ENCODE measurements around the gene CENPN.

CENPN gene

DNA sequence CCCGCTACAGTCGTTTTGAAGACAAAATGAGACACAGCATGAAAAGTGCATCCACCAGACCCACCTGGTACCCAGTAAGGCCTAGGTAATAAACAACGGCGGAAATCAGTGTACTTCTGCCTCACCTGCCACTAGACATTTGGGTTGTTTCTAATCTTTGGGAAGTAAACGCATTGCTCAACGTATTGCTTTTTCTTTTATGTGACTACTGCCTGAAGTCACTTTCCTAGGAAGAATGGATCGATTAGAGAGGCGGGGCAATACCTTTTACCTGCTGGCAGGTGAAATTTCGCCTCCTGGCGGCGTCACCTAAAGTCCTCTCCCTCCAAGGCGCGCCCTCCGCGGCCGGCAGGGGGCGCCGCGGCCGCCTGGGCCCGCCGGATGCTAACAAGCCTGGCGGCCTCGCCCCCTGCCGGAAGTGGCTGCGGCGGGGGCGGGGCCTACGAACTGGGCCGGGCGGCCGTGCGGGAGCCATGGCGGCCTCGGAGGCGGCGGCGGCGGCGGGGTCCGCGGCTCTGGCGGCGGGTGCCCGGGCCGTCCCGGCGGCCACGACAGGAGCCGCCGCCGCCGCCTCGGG is 28.5 kb downstream of the CENPN start, which contains the start of gene ATMIN:
Gene ATMIN (plus strand): TSS at position 445 of the 577 bp plus-strand sequence. CDS start 29 bp downstream, at position 474.
- peak; percentile 90 for DNase-seq
- ATAC-seq: peak; percentile 94

DNA sequence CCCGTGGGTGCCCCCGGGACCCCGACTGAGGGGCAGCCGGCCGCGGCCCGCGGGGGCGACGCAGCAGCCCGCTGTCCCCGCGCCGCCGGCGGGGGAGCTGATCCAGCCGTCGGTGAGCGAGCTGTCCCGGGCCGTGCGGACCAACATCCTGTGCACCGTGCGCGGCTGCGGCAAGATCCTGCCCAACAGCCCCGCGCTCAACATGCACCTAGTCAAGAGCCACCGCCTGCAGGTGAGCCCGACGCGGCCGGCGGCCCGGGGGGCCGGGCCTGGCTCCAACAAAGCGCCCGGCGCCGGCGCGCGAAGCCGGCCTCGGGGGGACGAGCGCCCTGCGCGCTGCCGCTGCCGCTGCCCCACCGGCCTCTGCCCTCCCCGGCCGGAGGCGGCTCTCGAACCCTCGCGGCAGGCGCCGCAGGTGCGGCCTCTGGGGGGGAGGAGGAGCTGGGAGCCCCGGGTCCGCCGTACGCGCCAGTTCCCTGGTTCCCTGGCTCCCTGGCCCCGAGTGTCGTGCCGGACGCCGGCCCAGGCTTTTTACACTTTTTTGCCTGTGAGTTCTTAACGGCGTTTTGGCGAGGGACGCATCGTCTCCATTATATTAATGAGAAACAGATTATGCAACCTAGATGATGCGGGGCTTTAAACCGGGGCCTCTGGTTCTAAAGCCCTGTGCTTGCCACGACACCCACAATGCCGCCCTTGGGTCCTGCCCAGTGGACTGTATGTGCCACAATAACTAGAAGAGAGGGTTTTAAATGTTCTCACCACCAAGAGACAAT is 29.1 kb downstream of the CENPN start:
- ATAC-seq (peak; percentile 73), DNase-seq (peak; percentile 48)

DNA sequence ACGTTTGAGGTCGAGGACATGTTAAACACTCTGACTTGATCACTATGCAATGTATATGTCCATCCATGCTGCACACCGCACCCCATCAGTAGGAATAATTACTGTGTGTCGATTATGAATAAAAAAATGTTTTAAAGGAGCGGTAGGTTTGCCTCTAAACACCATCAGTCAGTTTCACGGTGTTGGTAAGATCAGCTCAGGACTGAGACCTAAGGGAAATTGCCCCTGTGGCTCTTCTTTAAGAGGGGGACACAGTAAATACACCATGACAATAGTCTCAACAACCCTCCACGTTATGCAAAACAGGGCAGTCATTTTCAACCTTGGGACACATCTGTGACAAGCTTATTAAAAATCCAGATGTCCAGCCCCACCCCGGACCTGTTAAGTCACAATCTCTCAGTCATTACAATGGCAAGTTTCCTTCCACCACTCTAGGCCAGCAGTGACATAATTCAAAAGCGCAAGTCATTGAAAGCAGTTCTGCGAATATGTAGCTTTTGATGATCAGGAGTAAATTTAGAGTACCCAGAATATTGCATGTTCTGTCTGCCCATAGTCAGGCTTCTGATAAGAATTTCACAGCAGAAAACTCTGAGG is 29.8 kb downstream of the CENPN start:
- ATAC-seq: no peak
- no peak for DNase-seq

- ATAC-seq (no peak), DNase-seq (no peak)
Observed at GRCh38 chr16:81040131-81040530, 33.1 kb downstream of the CENPN start.

DNA sequence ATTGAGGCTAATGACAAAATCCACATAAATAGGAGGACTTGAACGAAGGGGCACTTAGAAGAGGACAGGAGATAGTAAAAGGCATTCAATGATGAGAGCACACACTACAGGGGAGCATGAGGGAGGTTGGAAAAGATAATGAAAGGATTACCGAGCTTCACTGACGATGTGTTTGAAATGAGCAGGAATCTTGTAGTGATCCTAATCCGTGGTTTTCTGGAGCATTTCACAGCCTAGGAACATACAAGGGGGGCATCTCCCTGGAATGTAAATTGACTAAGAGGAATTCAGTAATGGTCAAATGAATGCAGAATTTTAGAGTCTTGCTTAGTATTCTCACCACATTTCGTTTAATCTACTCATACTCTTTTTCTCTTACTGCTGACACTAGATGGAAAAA is 33.8 kb downstream of the CENPN start:
- no peak for DNase-seq
- ATAC-seq: no peak

- ATAC-seq: no peak
- DNase-seq: no peak
Observed at GRCh38 chr16:81041696-81042095, 34.7 kb downstream of the CENPN start.

DNA sequence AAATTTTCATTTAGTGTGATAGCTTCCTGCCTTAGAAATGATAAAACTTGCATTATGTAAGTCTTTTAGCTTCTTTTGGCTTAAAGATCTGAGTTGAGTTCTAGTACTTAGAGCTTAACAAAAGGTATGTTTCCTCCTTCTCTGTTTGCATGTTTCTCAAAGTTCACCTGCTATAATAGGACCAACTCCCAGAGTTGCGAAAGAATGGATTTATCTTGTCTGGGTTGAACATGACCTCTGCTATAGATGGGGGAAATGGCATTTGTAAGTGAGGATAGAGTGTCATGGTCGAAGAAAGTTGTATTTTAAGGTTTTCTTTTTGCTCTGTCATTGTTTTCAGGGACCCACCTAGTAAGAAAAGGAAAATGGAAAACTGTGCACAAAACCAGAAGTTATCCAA is 35.8 kb downstream of the CENPN start:
- no peak for DNase-seq
- no peak for ATAC-seq

GRCh38 chr16:81053761-81054160 is 46.7 kb downstream of the CENPN start:
- no peak for ATAC-seq
- no peak for DNase-seq

DNA sequence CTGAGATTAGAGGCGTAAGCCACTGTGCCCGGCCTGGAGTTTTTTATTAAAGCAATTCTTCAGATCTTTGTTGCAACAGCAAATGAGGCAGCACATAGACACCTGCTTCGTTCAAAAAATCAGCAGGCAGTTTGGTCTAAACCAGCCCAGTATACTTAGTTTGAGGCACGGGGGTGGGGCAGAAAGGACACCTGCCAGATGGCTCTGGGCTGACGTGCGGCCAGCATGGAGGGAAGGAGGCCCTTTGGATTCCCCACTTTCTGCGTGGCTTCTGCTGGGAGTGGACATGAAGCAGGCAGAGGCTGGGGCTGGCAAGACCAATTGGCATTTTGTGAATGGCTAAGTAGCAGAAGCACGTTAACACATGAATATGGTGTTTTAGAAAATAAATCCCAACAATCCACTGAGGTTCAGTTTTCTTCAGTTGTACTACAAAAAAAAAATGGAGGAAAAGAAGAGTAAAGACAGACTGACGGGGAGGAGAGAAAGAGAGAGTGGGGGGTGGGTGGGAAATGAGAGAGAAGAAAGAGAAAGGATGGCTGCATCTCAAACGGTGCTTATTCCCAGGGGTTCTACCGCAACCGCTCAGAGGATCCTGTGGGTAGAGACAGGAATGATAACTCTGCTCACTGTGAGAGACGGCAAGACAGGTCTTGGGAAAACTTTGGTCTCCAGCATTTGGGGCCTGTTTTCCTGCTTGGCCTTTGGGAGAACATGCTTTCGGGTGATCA is 53.7 kb downstream of the CENPN start:
- DNase-seq (no peak), ATAC-seq (no peak)

DNA sequence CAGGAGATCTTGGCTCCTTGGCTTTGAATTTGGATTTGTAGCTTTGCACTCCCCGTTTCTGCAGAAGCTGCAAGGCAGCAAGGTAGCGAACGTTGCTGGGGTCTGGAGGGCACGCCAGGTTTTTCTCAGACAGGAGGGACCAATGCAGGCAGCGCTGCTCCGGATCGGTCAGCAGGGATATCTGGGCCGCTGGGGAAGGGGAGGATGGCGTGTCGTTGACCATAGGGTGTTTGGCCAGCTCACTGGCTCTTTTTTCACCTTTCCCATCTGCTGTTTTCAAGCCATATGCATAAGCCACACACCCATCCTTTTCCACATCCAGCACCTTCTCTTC is 54.3 kb downstream of the CENPN start:
- ATAC-seq (no peak), DNase-seq (no peak)

GRCh38 chr16:81061871-81062608 is 55.0 kb downstream of the CENPN start:
- no peak for DNase-seq
- ATAC-seq: no peak

DNA sequence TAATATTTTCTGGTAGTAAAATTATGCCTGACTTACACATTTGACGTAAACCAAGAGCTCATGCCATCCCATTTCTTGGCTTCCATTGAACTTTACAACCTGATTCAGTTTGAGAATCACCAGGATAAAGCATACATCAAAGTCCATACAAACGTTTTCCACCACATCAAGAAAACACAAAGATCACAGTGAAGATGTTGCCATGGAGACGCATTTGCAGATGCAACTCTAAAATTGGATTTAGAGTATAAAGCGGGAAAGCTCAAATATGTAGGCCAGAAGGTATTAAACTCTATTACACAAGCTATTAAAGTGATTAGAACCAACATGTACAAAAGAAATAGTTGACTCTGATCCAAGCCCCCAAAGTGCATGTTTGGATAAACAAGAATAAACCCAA is 59.7 kb downstream of the CENPN start:
- DNase-seq (no peak), ATAC-seq (no peak)

DNA sequence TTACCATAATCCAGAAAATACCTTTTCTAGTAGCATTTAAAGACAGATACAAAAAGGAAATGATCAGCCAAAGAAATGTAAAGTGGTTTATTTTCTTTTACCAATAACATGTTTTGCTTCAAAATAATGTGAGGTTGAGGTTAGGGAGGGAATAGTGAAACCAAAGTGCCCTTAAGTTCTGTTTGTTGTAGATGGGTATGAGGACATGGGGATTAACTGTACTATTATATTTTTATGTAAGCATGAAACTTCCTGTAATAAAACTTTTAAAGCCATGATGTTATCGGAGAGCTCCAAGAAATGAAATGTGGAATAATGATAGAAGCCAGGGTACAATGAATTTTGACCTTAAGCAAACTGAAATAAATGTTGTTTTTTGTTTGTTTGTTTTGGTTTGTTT is 60.2 kb downstream of the CENPN start:
- ATAC-seq (no peak), DNase-seq (no peak)

- DNase-seq (no peak), ATAC-seq (no peak)
Observed at GRCh38 chr16:81069063-81069462, 62.0 kb downstream of the CENPN start.

DNA sequence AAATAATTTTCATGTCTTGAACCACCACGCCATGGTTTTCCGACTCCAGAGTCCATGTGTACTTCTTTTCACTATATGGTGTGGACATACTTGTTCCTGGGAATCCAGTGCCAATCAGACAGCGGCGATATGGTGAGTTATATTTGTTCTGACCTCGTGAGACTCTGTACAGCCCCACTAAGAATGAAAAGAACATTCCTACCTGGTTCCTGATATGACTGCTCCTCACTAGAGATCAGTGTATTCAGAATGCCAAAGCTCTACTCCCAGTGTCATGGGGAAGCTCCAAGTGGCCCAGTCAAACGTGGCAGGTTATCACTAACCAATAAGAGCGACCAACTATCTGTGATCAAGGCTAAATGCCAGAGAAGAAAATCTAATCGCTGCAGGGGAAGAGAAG is 64.0 kb downstream of the CENPN start:
- no peak for ATAC-seq
- DNase-seq: no peak

GRCh38 chr16:81071805-81072204 is 64.8 kb downstream of the CENPN start:
- DNase-seq: no peak
- no peak for ATAC-seq

DNA sequence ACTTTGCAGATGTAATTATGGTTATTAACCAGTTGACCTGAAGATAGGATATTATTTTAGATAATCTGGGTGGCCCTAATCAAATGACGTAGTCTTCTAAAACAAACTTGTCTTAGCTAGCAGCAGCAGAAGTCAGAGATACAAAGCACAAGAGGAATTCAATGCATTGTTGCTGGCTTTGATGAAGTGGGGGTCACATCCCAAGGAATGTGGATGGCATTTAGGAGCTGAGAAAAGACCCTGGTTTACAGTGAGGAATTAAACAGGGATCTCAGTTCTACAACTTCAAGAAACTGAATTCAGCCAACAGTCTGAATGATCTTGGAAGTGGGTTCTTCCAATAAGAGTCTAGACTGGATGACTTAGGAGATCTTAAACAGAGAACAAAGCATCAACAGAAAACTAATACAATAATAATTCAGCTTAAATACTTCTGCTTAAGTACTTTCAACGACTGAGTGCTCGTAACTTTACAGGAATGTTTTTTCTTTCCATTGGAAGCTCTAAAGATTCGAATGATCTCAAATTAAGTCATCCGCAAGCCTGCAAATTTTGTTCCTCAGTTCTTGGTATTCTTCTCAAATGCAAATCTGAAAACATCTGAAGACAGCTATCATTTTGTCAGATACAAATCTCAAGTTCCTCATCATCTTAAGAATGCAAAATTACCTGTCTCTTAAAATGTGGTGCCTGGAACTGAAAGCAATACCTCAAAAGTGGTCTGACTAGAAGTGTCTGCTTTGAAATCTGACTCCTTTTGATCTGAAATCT is 66.7 kb downstream of the CENPN start:
- no peak for ATAC-seq
- DNase-seq: no peak

GRCh38 chr16:81076566-81077075 is 69.6 kb downstream of the CENPN start:
- DNase-seq: peak; percentile 93
- peak; percentile 91 for ATAC-seq

- peak; percentile 98 for DNase-seq
- ATAC-seq: peak; percentile 96
Observed at GRCh38 chr16:81077076-81077940, 70.3 kb downstream of the CENPN start, which contains the start of gene C16orf46. Gene C16orf46 (minus strand): TSS chr16:81077238. CDS start chr16:81063955, 13,283 bp downstream.

DNA sequence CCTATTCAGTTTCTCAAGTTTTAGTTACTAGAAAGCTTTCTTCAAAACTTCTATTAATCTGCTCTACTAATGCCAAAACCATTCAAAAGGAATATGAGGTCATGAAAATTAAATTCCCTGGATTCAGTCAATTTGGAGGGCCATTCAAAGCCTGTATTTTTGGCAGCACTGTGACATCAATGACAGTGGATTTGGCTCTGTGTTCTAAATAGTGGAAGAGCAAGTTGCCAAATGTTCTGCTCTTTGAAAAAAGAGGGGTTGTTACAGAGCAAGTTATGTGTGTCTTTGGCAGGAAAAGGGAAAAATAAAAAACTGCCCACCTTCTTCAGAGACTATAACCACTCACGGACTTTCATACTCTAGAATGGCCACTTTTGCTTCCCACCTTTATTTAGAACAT is 73.2 kb downstream of the CENPN start:
- DNase-seq (no peak), ATAC-seq (no peak)
